GM18502 (cell line): ENCODE results near the gene DPP8.

Source experiments
- ATAC-seq: cut with Tn5 transposase; IDR thresholded peaks from one replicate; pipeline ENCODE4 v1.9.1; 2021; ENCODE audit warnings: mild to moderate bottlenecking; ENCODE audit not compliant: unreplicated experiment, poor library complexity

The DPP8 gene

DNA sequence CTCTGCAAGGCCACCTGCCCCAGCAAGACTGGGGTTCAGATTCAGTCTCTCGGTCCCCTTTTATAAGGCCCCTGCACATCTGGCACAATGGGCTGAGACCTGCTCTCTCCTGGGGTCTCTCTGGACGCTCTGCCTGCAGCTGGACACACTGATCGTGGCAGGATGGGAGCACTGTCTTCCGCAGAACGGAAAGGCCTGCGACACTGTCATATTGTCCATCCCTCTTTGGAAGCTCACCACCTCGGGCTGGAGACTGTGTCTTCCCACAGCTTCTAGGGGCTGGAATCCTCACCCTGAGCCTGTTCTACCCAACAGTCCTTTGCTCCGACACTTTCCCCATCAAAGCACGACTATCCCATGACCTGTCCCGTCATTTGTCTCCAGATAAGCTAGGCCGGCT, 83.3 kb downstream of the DPP8 start:
- ATAC-seq, result no peak

GRCh38 chr15:65431731-65432130, 85.8 kb downstream of the DPP8 start:
- no peak for ATAC-seq

DNA sequence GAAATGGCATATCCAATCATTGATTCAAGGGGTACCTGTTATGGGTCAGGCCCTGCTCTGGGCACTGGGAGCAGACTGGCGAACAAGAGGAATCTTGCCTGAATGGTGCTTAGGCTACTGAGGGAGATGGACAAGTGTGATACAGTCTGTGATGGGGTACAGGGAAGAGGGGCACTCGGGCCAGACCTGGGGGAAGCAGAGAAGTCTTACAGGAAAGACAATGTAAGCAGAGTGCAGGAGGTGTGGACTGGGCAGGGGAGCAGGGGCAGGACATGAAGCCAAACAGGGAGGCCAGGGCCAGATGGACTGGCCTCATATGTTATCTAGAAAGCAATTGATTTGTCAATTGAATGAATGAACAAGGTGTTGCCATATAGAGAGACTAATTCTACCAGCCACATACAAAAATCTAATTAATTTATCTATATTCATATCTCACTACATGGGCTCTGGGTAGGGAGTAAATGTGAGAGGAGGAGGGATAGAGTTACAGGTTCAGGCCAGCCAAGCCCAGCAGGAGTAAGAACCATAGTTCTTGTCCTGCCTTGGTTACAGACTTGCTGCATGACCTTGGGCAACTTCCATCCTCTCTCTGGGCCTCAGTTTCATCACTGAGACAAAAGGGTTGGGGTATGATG, 91.2 kb downstream of the DPP8 start:
- no peak for ATAC-seq

GRCh38 chr15:65424683-65425082, 92.8 kb downstream of the DPP8 start:
- ATAC-seq, result no peak

DNA sequence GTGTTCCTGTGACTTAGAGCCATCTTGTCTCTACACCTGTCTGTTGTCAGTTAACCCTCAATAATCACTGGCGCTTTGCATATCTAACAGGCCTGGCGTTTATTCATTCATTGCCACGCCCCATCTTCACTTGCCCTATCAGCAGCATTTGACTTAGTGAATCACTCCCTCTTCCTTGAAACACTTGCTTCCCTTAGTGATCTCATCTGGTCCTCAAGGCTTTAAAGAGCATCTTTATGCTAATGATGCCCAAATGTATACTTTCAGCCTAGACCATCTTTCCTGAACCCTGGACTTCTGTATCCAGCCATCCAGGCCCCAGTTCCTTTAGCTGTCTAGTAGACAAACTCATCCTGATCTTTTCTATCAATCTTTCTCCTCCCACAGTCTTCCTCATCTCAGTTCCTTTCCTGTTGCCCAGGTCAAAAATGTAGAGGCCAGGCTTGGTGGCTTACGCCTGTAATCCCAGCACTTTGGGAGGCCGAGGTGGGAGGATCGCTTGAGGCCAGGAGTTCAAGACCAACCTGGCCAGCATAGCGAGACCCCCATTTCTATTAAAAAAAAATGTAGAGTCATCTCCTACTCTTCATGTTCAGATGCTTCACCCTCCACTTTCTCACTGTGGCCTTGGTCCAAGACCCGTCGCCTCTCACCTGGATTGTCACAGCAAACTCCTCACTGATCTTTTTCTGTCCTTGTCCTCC, 93.4 kb downstream of the DPP8 start:
- ATAC-seq, result no peak

GRCh38 chr15:65423150-65423975, 94.1 kb downstream of the DPP8 start:
- ATAC-seq, result no peak

GRCh38 chr15:65421360-65422215, 95.9 kb downstream of the DPP8 start:
- no peak for ATAC-seq

DNA sequence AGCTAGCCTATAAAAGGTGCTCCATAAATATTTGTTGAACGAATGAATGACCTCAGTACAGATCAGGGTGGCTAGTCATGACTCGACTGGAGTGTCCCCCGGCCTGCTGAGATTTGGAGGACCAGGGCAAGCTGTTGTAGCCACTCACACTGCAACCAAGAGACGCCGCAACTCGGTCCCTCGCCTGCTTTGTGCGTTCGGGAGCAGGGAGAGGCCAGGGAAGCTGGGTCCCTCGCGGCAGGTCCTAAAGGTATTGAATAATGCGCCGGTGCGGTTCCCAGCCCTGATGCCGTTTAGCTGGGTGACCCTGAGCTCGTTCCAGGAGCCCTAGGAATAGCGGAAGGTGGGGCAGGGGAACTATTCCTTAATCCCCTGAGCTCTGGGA, 96.5 kb downstream of the DPP8 start:
- ATAC-seq, result no peak

- ATAC-seq, result no peak
Observed at GRCh38 chr15:65418596-65418995, 98.9 kb downstream of the DPP8 start.

- no peak for ATAC-seq
Observed at GRCh38 chr15:65416845-65417416, 100.6 kb downstream of the DPP8 start.

- ATAC-seq, result no peak
Observed at GRCh38 chr15:65414841-65415621, 102.5 kb downstream of the DPP8 start.

GRCh38 chr15:65413760-65414144, 103.7 kb downstream of the DPP8 start:
- no peak for ATAC-seq

DNA sequence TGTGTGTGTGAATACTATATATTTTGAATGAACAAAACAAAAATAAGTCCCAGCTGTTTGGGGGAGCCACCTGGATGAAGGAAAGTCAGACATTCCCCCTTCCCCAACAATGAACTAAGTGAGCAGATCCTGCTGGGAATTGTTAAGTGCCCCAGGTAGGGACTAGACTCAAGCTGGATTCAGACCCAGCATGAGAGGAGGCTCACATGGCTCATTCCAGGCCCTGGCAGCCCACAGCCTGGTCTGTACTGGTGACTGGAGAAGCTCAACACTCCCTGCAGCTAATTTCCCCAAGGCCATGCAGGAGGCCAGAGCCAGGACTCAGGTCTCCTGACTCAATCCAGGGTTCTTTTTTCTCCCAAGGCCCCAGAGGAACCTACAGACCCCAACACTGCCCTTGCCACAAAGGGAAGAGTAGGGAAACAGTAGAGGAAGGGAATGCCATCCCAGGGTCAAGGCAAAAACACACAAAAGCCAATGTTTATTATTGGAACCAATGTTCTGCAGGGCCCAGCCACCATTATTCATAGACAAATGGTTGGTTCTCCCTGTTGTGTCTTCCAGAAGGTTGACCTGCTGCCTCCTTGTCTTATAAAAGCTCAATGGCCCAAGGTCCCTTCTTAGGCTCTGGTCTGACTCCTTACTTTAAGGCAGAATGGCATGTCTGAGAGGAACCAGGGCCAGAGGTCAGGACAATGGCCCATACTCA, 104.3 kb downstream of the DPP8 start:
- ATAC-seq, result no peak

DNA sequence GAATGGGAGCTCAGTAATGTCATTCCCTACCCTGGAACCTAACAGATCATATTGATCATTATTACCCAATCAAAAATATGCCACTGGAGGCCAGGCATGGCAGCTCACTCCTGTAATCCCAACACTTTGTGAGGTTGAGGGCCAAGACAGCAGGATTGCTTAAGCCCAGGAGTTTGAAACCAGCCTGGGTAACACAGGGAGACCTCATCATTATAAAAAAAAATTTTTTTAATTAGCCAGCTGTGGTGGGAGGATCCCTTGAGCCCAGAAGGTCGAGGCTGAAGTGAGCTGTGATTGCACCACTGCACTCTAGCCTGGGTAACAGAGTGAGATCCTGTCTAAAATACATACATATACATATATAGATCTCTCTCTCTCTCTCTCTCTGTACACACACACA, 104.9 kb downstream of the DPP8 start:
- no peak for ATAC-seq

DNA sequence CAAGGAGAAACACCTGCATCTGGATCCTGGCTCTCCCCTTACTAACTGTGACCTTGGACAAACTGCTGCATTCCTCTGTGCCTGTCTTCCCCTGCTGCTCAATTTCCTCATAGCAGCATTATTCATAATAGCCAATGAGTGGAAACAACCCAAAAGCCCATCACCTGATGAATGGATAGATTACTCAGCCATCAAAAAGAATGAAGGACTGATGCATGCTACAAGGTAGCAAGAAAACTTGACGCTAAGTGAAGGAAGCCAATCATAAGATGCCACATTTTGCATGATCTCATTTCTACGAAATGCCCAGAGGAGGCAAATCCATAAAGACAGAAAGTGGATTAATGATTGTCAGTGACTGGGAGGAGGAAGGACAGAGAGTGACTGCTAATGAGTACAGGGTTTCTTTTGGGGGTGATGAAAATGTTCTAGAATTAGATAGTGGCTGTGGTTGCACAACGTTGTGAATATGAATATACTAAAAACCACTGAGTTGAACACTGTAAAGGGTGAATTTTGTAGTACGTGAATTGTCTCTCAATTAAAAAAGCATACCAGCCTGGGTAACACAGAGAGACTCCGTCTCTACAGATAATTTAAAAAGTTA, 105.9 kb downstream of the DPP8 start:
- ATAC-seq, result no peak

GRCh38 chr15:65410972-65411371, 106.5 kb downstream of the DPP8 start:
- ATAC-seq, result no peak

- no peak for ATAC-seq
Observed at GRCh38 chr15:65410036-65410435, 107.5 kb downstream of the DPP8 start.

DNA sequence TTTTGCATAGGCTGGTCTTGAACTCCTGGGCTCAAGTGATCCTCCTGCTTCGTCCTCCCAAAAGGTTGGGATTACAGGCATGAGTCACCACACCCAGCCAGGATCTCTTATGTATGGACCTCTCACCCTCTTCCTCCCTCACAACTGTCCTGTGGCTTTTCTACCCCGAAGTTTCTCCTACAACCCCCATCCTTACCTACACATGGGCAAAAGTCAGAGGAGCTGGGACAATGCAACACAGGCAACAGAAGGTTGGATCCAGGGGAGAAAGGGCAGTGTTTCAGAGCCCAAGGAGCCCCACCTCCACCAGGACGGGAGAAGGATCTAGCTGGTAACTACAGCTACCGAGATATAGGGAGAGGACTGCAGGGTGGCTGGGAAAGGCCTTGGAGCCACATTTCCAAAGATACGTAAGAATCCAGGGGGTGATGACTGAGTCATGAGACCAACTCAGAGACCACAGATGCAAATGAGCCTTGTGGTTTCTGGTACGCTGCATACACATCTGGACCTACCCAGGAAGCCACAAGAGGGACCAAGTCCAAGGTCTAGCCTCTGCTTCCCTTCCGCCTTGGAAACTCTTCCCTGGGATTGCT, 108.4 kb downstream of the DPP8 start:
- ATAC-seq, result no peak
